ENCODE results near the gene ADAT1.

GRCh38 chr16:75550211-75550662, 72.8 kb downstream of the ADAT1 start:
- TF ChIP-seq CTCF (IDR thresholded peaks at IDR 0.05) = peak in 2 of 4 experiments; percentile 18 to 40
- peak; percentile 4 for TF ChIP-seq POLR2AphosphoS5 (IDR thresholded peaks at IDR 0.05)
- TF ChIP-seq POLR2A (IDR thresholded peaks at IDR 0.05) = no peak

Measured in gastroesophageal sphincter (tissue), 3 donors.